NB4 (cell line): ENCODE data around the gene PIAS4.

Experiments used
- DNase-seq: peaks from one replicate; pipeline ENCODE4 v3.0.0; 2010; ENCODE audit warnings: low read depth
- H3K4me3 ChIP-seq: one replicate; pipeline ENCODE4 v1.5.1; 2011; ENCODE audit warnings: mild to moderate bottlenecking, low read depth, low read length, moderate library complexity
- CTCF ChIP-seq: IDR thresholded peaks from one replicate; pipeline ENCODE4 v1.5.1; 2012; ENCODE audit warnings: low read depth, low read length
- MAX ChIP-seq: IDR thresholded peaks from 2 replicates; pipeline ENCODE4 v1.6.1; 2011; ENCODE audit warnings: low read depth, low read length
- MYC ChIP-seq: IDR thresholded peaks from 2 replicates; pipeline ENCODE4 v1.6.1; 2011; ENCODE audit warnings: low read depth, low read length
- POLR2A ChIP-seq: IDR thresholded peaks from 2 replicates; pipeline ENCODE4 v1.6.1; 2011; ENCODE audit warnings: mild to moderate bottlenecking; ENCODE audit not compliant: insufficient read length; ENCODE audit errors: extremely low read depth

PIAS4 gene

DNA sequence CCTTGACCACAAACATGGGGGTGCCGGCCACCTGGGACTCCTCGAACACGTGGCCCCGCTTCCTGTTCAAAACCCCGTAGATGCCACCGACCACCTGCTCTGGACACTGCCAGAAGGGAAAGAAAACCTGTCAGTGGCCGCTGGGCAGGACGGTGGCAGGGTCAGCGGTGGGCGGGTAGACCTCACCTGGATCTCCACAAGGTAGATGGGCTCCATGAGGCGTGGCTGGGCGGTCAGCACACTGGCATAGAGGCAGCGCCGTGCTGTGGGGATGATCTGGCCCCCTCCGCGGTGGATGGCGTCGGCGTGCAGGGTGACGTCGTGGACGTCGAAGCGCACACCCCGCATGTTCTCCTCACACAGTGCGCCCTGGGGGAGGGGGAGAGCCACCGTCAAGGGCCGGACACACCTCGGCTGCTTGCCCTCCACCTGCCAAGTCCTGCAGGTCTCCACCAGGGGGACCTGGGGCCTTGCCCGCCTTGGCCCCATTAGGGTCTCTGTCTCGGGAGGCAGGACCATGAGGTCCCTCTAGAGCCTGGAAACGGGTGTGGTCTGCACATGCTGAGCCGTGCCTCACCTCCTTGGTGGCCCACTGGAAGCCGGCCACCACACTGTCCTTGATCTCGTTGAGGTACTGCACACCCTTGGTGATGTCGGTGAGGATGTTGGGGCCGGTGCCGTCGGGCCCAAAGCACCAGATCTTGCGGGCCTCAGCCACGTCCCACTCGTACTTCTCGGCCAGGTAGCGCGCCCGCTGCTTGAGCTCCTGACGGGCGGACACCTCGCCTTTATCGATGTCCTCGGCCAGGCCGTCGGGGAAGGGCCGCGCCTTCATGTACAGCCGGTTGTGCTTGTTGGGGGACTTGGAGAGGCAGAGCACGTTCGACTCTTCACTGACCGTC is 30.0 kb upstream of the PIAS4 start:
- peak; percentile 19 for DNase-seq
- TF ChIP-seq MAX (no peak), CTCF (no peak)
- no peak overlapping the region for H3K4me3 ChIP-seq

DNA sequence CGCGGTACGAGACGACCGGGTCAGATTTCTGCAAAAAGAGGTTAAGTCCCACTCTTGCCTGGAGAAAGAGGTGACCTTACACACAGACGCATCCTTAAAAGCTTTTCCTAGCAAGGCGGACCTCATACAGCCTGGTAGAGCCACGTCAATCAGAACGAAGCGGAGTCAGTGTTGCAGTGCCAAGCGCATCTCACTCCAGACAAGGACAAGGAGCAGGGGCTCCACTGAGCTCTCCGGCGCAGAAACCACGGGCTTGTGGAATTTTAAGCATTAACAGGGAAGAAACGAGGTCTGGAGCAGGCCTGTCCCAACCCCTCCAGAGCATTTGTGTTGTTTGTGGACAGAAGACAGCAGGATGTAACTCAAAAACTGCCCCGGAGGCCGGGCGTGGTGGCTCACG is 29.4 kb upstream of the PIAS4 start:
- H3K4me3 ChIP-seq, result no peak overlapping the region
- TF ChIP-seq POLR2A (no peak), MAX (no peak), MYC (no peak), CTCF (no peak)
- no peak for DNase-seq

GRCh38 chr19:3979289-3979673 is 28.3 kb upstream of the PIAS4 start:
- DNase-seq, result no peak
- no peak overlapping the region for H3K4me3 ChIP-seq
- TF ChIP-seq MAX, result no peak
- TF ChIP-seq MYC, result no peak
- no peak for TF ChIP-seq CTCF
- TF ChIP-seq POLR2A, result no peak

DNA sequence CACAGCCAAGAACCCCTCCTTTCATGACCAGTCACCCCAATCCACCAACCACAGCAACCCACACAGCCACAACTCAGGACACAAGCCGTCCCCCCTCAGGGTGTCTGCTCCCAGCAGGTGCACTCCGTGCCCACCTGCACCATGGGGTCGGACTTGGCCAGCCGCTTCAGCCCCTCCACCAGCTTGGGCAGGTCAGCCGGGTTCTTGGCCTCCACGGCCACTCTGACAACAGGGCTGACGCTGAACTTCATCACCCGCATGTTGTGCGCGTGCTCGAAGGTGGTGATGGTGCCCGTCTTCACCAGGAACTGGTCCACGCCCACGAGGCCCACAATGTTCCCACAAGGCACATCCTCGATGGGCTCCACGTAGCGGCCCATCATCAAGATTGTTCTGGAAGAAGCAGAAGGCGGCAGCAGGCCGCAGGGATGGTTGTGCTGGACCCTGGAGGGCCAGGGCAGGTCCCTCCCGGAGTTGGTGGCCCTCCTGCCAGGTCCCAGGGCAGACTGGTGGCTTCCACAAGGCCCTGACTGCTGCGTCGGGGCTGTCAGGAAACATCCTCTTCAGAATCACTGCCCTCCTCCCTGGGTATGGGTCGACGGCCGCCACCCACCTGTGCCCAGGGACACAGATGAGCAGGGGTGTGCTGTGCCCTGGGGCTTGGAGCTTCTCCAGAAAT is 27.7 kb upstream of the PIAS4 start:
- no peak overlapping the region for H3K4me3 ChIP-seq
- peak; percentile 5 for DNase-seq
- TF ChIP-seq POLR2A, result peak; percentile 22
- no peak for TF ChIP-seq MYC
- no peak for TF ChIP-seq CTCF
- no peak for TF ChIP-seq MAX

DNA sequence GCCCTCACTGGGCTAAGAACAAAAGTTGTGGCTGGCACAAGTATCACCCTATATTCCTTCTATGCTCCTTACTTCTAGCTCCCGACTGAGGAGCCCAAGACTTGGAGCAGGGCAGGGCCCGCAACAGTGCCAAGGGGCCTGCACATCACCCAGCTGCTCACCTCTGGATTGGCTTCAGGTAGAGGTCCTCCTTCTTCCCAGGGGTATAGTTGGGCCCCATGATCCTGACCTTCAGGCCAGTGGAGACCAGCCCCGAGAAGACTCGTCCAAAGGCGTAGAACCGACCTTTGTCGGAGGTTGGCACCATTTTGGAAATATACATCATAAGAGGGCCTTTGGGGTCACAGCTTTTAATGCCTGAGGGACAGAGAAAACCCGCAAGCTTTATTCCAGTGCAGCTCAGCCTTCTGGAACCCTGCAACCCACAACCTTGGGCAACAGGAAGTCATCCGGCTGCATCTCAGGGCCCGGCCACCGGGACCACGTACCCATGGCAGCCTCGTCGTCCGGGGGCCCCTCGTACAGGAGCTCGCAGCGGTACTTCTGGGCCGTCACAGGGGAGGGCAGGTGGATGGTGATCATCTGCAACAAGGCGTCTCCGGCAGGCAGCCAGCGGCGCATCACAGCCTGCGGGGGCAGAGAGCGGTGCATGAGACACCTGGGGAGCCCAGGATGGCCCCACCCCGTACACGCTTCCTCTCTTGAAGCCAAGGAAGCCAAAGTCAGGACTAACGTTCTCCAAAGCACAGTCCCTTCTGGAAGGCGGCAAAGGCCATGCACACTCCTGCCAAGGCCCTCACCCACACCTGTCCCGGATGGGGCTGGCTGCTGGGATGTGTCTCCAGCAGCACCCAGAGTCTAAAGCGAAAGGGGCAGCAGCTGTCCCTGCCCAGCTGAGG is 26.9 kb upstream of the PIAS4 start:
- TF ChIP-seq MYC, result no peak
- TF ChIP-seq POLR2A, result no peak
- TF ChIP-seq MAX, result no peak
- TF ChIP-seq CTCF, result no peak
- no peak for DNase-seq
- no peak overlapping the region for H3K4me3 ChIP-seq
